ENCODE measurements around the gene RASSF5.

GRCh38 chr1:206573762-206574161, 66.4 kb downstream of the RASSF5 start:
- TF ChIP-seq CTCF (IDR thresholded peaks at IDR 0.05): no peak
- TF ChIP-seq EP300 (IDR thresholded peaks at IDR 0.05): no peak
- no peak for TF ChIP-seq POLR2AphosphoS5 (IDR thresholded peaks at IDR 0.05)
